Tibial nerve (tissue), 3 donors: ENCODE results near the gene FYB1.

Source experiments
- POLR2A ChIP-seq, 2 donors: fragments of 450-650 bp; IDR thresholded peaks; one replicate each; pipeline ENCODE4 v1.6.1; 2017; ENCODE audit warnings: antibody characterized with exemption in 2 of 2, mild to moderate bottlenecking in 2 of 2, moderate library complexity in 2 of 2
- TF ChIP-seq, protein P1 (sequence below), 5 experiments: fragments of 200-600 bp in 3 of 5; fragments of 450-650 bp in 2 of 5; sonication (generic) in 3 of 5; IDR thresholded peaks; one replicate each; pipeline ENCODE4 v1.5.1; 2016 to 2019; ENCODE audit warnings: antibody characterized with exemption in 5 of 5, mild to moderate bottlenecking in 3 of 5, moderate library complexity in 2 of 5

DNA sequence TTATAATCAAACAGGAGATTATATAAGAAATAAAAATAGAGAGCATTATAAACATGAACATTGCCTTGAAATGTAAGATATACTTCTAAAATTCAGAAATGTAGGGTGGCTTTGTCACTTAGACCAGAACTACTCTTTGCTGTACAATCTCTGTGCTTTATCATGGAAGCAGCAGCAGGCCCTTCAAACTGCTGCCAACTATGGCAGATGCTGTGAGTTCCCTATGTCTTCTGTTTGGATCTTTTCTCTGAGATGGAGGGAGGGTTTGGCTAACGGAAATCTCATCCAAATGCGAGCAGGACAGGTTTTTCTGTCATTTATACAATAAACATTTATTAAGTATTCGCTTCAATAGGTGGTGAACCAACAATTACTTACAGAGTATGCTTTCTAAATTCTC is 110.4 kb downstream of the FYB1 start:
- TF ChIP-seq, protein P1, sequence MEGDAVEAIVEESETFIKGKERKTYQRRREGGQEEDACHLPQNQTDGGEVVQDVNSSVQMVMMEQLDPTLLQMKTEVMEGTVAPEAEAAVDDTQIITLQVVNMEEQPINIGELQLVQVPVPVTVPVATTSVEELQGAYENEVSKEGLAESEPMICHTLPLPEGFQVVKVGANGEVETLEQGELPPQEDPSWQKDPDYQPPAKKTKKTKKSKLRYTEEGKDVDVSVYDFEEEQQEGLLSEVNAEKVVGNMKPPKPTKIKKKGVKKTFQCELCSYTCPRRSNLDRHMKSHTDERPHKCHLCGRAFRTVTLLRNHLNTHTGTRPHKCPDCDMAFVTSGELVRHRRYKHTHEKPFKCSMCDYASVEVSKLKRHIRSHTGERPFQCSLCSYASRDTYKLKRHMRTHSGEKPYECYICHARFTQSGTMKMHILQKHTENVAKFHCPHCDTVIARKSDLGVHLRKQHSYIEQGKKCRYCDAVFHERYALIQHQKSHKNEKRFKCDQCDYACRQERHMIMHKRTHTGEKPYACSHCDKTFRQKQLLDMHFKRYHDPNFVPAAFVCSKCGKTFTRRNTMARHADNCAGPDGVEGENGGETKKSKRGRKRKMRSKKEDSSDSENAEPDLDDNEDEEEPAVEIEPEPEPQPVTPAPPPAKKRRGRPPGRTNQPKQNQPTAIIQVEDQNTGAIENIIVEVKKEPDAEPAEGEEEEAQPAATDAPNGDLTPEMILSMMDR (IDR thresholded peaks at IDR 0.05): no peak
- no peak for TF ChIP-seq POLR2A (IDR thresholded peaks at IDR 0.05)
